GM23338 (cell line): ENCODE results near the gene TENT4A. TPM values are rescaled to one million over a fixed set of nuclear protein-coding genes. Genes with fewer than 3 reads are reported as not detected.

Experiments used
- ATAC-seq: fragments of 200-7000 bp; cut with Tn5 transposase; 3 replicates; pipeline ENCODE4 v1.9.1; 2020
- DNase-seq: peaks from one replicate; pipeline ENCODE4 v3.0.0-alpha.2; 2015; ENCODE audit warnings: low spot score
- H2AFZ ChIP-seq: fragments of 200-600 bp; sonication (generic); 2 replicates; pipeline ENCODE4 v1.8.0; 2016; ENCODE audit warnings: antibody characterized with exemption, mild to moderate bottlenecking, moderate library complexity
- H3F3A ChIP-seq: fragments of 200-600 bp; sonication (generic); replicated peaks from 2 replicates; pipeline ENCODE4 v1.8.0; 2017; ENCODE audit warnings: antibody characterized with exemption, mixed run types, low read depth
- H3K27ac ChIP-seq: fragments of 200-600 bp; sonication (generic); 2 replicates; pipeline ENCODE4 v1.6.1; 2016; ENCODE audit warnings: low read depth
- H3K27me3 ChIP-seq: fragments of 200-600 bp; sonication (generic); 2 replicates; pipeline ENCODE4 v1.8.0; 2016; ENCODE audit warnings: mild to moderate bottlenecking, mixed run types, moderate library complexity; ENCODE audit not compliant: insufficient read depth
- H3K36me3 ChIP-seq: fragments of 200-600 bp; sonication (generic); 2 replicates; pipeline ENCODE4 v1.8.0; 2016; ENCODE audit warnings: mild to moderate bottlenecking; ENCODE audit not compliant: insufficient read depth
- H3K4me1 ChIP-seq: fragments of 200-600 bp; sonication (generic); 2 replicates; pipeline ENCODE4 v1.8.0; 2016; ENCODE audit warnings: mild to moderate bottlenecking, moderate library complexity; ENCODE audit not compliant: insufficient read depth
- H3K4me2 ChIP-seq: fragments of 200-600 bp; sonication (generic); 2 replicates; pipeline ENCODE4 v1.7.1; 2017; ENCODE audit warnings: mixed run types
- H3K4me3 ChIP-seq: fragments of 200-600 bp; sonication (generic); 2 replicates; pipeline ENCODE4 v1.6.1; 2016; ENCODE audit warnings: mixed run types
- H3K79me2 ChIP-seq: fragments of 200-600 bp; sonication (generic); replicated peaks from 2 replicates; pipeline ENCODE4 v1.8.0; 2017; ENCODE audit warnings: mild to moderate bottlenecking; ENCODE audit not compliant: insufficient read depth
- H3K9me2 ChIP-seq: fragments of 200-600 bp; sonication (generic); 2 replicates; pipeline ENCODE4 v1.8.0; 2017; ENCODE audit not compliant: insufficient read depth
- H4K20me1 ChIP-seq: fragments of 200-600 bp; sonication (generic); replicated peaks from 2 replicates; pipeline ENCODE4 v1.8.0; 2017; ENCODE audit warnings: mild to moderate bottlenecking; ENCODE audit not compliant: insufficient read depth
- H3K27ac Mint-ChIP-seq: 2 replicates; pipeline ENCODE4 v1.8.0; 2020; ENCODE audit warnings: inconsistent platforms, mild to moderate bottlenecking, moderate library complexity, mixed read lengths
- H3K27me3 Mint-ChIP-seq: 3 replicates; pipeline ENCODE4 v1.8.0; 2022; ENCODE audit warnings: low read depth, mild to moderate bottlenecking, moderate library complexity, mixed read lengths, inconsistent platforms; ENCODE audit not compliant: insufficient read depth, poor library complexity
- H3K36me3 Mint-ChIP-seq: 3 replicates; pipeline ENCODE4 v1.8.0; 2021; ENCODE audit warnings: low read depth, mild to moderate bottlenecking, inconsistent platforms, moderate library complexity, mixed read lengths
- H3K4me1 Mint-ChIP-seq: 3 replicates; pipeline ENCODE4 v1.8.0; 2020; ENCODE audit warnings: mild to moderate bottlenecking, inconsistent platforms, mixed read lengths
- H3K4me3 Mint-ChIP-seq: 3 replicates; pipeline ENCODE4 v1.8.0; 2021; ENCODE audit warnings: moderate library complexity, mild to moderate bottlenecking, inconsistent platforms, mixed read lengths
- H3K9me3 Mint-ChIP-seq: 3 replicates; pipeline ENCODE4 v1.8.0; 2020; ENCODE audit warnings: moderate library complexity, mild to moderate bottlenecking, inconsistent platforms, mixed read lengths
- CREB1 ChIP-seq: fragments of 250-450 bp; sonication (Bioruptor Pico); IDR thresholded peaks from 2 replicates; pipeline ENCODE4 v1.5.0; 2020; ENCODE audit warnings: low read depth, mild to moderate bottlenecking, moderate library complexity
- CTCF ChIP-seq, 2 experiments: fragments of 200-600 bp in 1 of 2; sonication (generic) in 1 of 2; conservative IDR thresholded peaks; 2 replicates each; pipeline versions ENCODE4 v1.5.1 to v1.6.1; 2016 to 2017; ENCODE audit warnings: antibody characterized with exemption in 2 of 2, low read depth in 2 of 2, mild to moderate bottlenecking in 2 of 2, moderate library complexity in 1 of 2
- EZH2 ChIP-seq: fragments of 200-600 bp; sonication (generic); IDR thresholded peaks from one replicate; pipeline ENCODE4 v1.8.0; 2017; ENCODE audit warnings: antibody characterized with exemption, mild to moderate bottlenecking, low read depth; ENCODE audit not compliant: unreplicated experiment
- EZH2phosphoT487 ChIP-seq: fragments of 200-600 bp; sonication (generic); IDR thresholded peaks from one replicate; pipeline ENCODE4 v1.8.1; 2018; ENCODE audit warnings: antibody characterized with exemption; ENCODE audit not compliant: unreplicated experiment
- JUNB ChIP-seq: IDR thresholded peaks from one replicate; pipeline ENCODE4 v1.6.1; 2016; ENCODE audit warnings: antibody characterized with exemption; ENCODE audit not compliant: unreplicated experiment
- POLR2AphosphoS5 ChIP-seq: IDR thresholded peaks from 2 replicates; pipeline ENCODE4 v1.6.1; 2016; ENCODE audit warnings: antibody characterized with exemption, low read depth
- REST ChIP-seq: IDR thresholded peaks from one replicate; pipeline ENCODE4 v1.6.1; 2018; ENCODE audit warnings: antibody characterized with exemption; ENCODE audit not compliant: unreplicated experiment
- STAT1 ChIP-seq: IDR thresholded peaks from one replicate; pipeline ENCODE4 v1.6.1; 2016; ENCODE audit warnings: antibody characterized with exemption; ENCODE audit not compliant: unreplicated experiment
- ZNF114 ChIP-seq: fragments of 250-450 bp; sonication (Bioruptor Pico); IDR thresholded peaks from 2 replicates; pipeline ENCODE4 v1.5.0; 2020; ENCODE audit warnings: mild to moderate bottlenecking, moderate library complexity
- ZNF331 ChIP-seq: fragments of 250-450 bp; sonication (Bioruptor Pico); IDR thresholded peaks from 2 replicates; pipeline ENCODE4 v1.5.0; 2020; ENCODE audit warnings: low read depth, mild to moderate bottlenecking, moderate library complexity
- polyA plus RNA-seq: library from polyadenylated mRNA; unstranded; fragments of >200 nt; fragmentation: Nextera tagmentation; extraction: Ambion mirVana; gene quantifications from 2 replicates; pipeline ENCODE4 v1.2.1, GENCODE V29; 2016
- total RNA-seq: library from RNA; depleted of rRNA; stranded (reverse); fragments of >200 nt; shearing (Covaris generic); gene quantifications from 2 replicates; pipeline ENCODE4 v1.2.3, GENCODE V29; 2014
- TF ChIP-seq, protein P1 (sequence below): fragments of 250-450 bp; sonication (Bioruptor Pico); IDR thresholded peaks from 2 replicates; pipeline ENCODE4 v1.5.0; 2020; ENCODE audit warnings: mild to moderate bottlenecking, moderate library complexity
- TF ChIP-seq, protein P2 (sequence below): IDR thresholded peaks from 2 replicates; pipeline ENCODE4 v1.6.1; 2016; ENCODE audit warnings: antibody characterized with exemption

Gene TENT4A
- total and polyA plus RNA-seq, 2 experiments from 2014 or later, result 5.3 to 24.0 TPM

DNA sequence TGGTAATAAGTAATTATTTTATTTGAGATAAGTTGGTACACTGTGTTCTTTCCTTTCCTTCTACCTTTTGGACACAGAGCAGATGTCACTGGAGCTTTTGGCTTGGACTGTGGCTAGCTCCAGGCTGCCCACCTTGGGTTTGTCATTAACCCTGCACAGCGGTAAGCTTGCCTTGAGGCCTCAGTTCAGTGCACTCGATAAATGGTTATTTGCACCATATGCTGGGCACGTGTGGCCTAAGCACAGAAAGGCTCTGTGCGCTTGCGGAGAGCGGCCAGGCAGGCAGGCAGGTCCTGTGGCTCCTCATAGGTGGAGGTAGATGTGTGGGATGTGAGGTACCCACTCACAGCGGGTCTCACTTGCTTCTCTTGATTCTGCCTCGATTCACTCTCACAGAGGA is 30.0 kb upstream of the TENT4A start:
- Histone ChIP-seq H3K4me3 (no peak overlapping the region), H2AFZ (no peak overlapping the region), H3K27ac (no peak overlapping the region), H3K36me3 (no peaks in the 10 kb centered on the region), H3F3A (no peaks in the 10 kb centered on the region), H3K79me2 (no peaks in the 10 kb centered on the region), H3K9me2 (peaks cover under 1% of the 10 kb centered on the region; the same call in 1 of the 2 replicates), H3K4me2 (no peak overlapping the region), H3K27me3 (peaks cover 9% of the 10 kb centered on the region; the same call in 1 of the 2 replicates), H4K20me1 (no peaks in the 10 kb centered on the region; the same call in none of the 2 replicates), H3K4me1 (no peaks in the 10 kb centered on the region)
- H3K27me3 Mint-ChIP-seq, result peaks cover 10% of the 10 kb centered on the region
- no peak for DNase-seq
- no peaks in the 10 kb centered on the region; the same call in 2 of the 3 replicates for H3K36me3 Mint-ChIP-seq
- no peak overlapping the region for H3K4me3 Mint-ChIP-seq
- TF ChIP-seq ZNF114 (CRISPR knock-in tag) (no peak), REST (no peak), CTCF (conservative IDR thresholded peaks at IDR 0.05; ENCODE audit: low read depth in 2 of 2) (no peak), POLR2AphosphoS5 (no peak), CREB1 (CRISPR knock-in tag) (no peak), EZH2phosphoT487 (no peak), JUNB (no peak), STAT1 (no peak), EZH2 (no peak), ZNF331 (no peak)
- TF ChIP-seq, protein P1, sequence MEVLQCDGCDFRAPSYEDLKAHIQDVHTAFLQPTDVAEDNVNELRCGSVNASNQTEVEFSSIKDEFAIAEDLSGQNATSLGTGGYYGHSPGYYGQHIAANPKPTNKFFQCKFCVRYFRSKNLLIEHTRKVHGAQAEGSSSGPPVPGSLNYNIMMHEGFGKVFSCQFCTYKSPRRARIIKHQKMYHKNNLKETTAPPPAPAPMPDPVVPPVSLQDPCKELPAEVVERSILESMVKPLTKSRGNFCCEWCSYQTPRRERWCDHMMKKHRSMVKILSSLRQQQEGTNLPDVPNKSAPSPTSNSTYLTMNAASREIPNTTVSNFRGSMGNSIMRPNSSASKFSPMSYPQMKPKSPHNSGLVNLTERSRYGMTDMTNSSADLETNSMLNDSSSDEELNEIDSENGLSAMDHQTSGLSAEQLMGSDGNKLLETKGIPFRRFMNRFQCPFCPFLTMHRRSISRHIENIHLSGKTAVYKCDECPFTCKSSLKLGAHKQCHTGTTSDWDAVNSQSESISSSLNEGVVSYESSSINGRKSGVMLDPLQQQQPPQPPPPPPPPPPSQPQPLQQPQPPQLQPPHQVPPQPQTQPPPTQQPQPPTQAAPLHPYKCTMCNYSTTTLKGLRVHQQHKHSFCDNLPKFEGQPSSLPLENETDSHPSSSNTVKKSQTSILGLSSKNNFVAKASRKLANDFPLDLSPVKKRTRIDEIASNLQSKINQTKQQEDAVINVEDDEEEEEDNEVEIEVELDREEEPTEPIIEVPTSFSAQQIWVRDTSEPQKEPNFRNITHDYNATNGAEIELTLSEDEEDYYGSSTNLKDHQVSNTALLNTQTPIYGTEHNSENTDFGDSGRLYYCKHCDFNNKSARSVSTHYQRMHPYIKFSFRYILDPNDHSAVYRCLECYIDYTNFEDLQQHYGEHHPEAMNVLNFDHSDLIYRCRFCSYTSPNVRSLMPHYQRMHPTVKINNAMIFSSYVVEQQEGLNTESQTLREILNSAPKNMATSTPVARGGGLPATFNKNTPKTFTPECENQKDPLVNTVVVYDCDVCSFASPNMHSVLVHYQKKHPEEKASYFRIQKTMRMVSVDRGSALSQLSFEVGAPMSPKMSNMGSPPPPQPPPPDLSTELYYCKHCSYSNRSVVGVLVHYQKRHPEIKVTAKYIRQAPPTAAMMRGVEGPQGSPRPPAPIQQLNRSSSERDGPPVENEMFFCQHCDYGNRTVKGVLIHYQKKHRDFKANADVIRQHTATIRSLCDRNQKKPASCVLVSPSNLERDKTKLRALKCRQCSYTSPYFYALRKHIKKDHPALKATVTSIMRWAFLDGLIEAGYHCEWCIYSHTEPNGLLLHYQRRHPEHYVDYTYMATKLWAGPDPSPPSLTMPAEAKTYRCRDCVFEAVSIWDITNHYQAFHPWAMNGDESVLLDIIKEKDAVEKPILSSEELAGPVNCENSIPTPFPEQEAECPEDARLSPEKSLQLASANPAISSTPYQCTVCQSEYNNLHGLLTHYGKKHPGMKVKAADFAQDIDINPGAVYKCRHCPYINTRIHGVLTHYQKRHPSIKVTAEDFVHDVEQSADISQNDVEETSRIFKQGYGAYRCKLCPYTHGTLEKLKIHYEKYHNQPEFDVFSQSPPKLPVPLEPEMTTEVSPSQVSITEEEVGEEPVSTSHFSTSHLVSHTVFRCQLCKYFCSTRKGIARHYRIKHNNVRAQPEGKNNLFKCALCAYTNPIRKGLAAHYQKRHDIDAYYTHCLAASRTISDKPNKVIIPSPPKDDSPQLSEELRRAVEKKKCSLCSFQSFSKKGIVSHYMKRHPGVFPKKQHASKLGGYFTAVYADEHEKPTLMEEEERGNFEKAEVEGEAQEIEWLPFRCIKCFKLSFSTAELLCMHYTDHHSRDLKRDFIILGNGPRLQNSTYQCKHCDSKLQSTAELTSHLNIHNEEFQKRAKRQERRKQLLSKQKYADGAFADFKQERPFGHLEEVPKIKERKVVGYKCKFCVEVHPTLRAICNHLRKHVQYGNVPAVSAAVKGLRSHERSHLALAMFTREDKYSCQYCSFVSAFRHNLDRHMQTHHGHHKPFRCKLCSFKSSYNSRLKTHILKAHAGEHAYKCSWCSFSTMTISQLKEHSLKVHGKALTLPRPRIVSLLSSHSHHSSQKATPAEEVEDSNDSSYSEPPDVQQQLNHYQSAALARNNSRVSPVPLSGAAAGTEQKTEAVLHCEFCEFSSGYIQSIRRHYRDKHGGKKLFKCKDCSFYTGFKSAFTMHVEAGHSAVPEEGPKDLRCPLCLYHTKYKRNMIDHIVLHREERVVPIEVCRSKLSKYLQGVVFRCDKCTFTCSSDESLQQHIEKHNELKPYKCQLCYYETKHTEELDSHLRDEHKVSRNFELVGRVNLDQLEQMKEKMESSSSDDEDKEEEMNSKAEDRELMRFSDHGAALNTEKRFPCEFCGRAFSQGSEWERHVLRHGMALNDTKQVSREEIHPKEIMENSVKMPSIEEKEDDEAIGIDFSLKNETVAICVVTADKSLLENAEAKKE, result no peak
- TF ChIP-seq, protein P2, sequence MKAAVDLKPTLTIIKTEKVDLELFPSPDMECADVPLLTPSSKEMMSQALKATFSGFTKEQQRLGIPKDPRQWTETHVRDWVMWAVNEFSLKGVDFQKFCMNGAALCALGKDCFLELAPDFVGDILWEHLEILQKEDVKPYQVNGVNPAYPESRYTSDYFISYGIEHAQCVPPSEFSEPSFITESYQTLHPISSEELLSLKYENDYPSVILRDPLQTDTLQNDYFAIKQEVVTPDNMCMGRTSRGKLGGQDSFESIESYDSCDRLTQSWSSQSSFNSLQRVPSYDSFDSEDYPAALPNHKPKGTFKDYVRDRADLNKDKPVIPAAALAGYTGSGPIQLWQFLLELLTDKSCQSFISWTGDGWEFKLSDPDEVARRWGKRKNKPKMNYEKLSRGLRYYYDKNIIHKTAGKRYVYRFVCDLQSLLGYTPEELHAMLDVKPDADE, result no peak
- ATAC-seq, result no peak
- H3K4me1 Mint-ChIP-seq, result peaks cover 6% of the 10 kb centered on the region
- no peaks in the 10 kb centered on the region for H3K9me3 Mint-ChIP-seq
- H3K27ac Mint-ChIP-seq, result no peak overlapping the region
